KBM-7 (cell line): ENCODE data around the gene FIZ1.
A peak's percentile ranks its signal among the peaks of the same experiment; 100 is the strongest.
"Not testable (repeated sequence)": the region's sequence is repeated elsewhere in the genome, so short reads cannot be mapped to it uniquely, and the experiment has no call there.

ENCODE experiments used
- DNase-seq: peaks from one replicate; pipeline ENCODE4 v3.0.0-alpha.2; 2015
- in situ Hi-C: fragments of 300-500 bp; cut with MboI; formaldehyde crosslinking; loops from 2 replicates; pipeline ENCODE4 v1.14.3; 2020; ENCODE audit warnings: low sequenced_read_pairs, low pct_unique_long_range_greater_than_20kb, mixed read lengths

Gene FIZ1

GRCh38 chr19:55599842-55600661 is 735 bp upstream of the FIZ1 start, which contains the start of gene ZNF524:
Gene ZNF524, plus strand, starts transcription at chr19:55600288. Its CDS starts 1,825 bp downstream, at chr19:55602113.
- peak; percentile 61 for DNase-seq
- in situ Hi-C loops = no loop called here

DNA sequence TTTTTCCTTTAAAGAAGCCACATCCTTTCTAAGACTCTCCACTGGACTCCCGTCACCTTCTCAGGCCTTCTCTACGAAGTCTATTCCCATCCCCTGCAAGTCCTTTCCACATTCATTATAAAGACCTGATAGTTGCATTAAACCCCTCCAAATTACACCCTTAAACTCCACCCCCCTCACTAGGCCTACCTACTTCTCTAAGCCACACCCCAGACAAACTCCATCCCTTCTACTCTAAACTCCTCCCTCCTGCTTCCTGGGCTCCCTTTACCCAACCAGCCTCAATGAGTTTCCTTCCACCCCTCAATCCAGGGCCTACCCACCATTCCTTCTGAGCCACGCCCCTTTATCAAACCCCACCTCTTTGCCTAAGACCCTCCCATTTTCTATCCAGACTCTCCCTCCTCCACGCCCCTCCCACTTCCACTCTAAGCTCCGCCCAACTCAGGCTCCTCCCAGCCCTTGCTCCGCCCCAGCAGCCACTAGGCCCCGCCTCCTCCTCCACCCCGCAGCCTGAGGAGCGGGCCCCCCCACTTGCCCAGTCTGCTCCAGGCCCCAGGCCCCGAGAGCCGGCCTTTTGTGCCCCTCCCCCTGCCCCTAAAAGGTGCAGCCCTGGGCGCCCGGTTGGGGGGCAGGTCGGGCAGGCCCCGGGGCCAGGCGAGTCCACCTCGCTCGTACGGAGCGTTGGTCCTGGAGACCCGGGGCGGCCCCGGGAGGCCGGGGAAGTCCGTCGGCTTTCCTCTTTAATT is 424 bp downstream of the FIZ1 start:
- in situ Hi-C loops = no loop called here
- peak; percentile 96 for DNase-seq

DNA sequence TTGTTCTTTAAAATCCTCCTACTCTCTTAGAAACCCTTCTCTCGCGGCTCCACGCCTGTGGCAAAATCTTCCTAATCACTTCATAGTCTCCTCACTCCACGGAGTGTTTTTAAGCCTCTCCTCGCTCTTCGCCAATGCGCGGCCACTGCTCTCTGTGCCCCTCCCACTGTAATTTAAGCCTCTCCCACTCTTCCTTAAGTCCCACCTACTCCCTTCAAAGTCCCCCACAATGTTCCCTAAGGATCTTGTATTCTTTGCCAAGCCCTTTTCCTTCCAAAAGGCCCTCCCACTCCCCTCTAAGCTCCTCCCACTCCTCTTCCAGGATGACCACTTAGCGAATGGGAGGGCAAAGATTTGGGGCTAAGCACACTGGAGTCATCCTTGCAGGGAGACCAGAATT is 1.3 kb downstream of the FIZ1 start:
- in situ Hi-C loops = no loop called here
- DNase-seq = no peak

- in situ Hi-C loops = no loop called here
- no peak for DNase-seq
Measured at GRCh38 chr19:55597501-55597921, 1.8 kb downstream of the FIZ1 start.

- in situ Hi-C loops = no loop called here
- DNase-seq = no peak
Measured at GRCh38 chr19:55596304-55596703, 3.0 kb downstream of the FIZ1 start.

GRCh38 chr19:55594996-55595545 is 4.2 kb downstream of the FIZ1 start:
- in situ Hi-C loops = no loop called here
- DNase-seq = no peak

- no peak for DNase-seq
- in situ Hi-C loops = no loop called here
Measured at GRCh38 chr19:55593096-55593772, 6.1 kb downstream of the FIZ1 start.

GRCh38 chr19:55592391-55593090 is 6.8 kb downstream of the FIZ1 start:
- DNase-seq = no peak

GRCh38 chr19:55591555-55591954 is 7.8 kb downstream of the FIZ1 start:
- no peak for DNase-seq
- in situ Hi-C loops = no loop called here

More at GRCh38 chr19:55592391-55593090, 6.8 kb downstream of the FIZ1 start:
- in situ Hi-C loops = no loop called here

DNA sequence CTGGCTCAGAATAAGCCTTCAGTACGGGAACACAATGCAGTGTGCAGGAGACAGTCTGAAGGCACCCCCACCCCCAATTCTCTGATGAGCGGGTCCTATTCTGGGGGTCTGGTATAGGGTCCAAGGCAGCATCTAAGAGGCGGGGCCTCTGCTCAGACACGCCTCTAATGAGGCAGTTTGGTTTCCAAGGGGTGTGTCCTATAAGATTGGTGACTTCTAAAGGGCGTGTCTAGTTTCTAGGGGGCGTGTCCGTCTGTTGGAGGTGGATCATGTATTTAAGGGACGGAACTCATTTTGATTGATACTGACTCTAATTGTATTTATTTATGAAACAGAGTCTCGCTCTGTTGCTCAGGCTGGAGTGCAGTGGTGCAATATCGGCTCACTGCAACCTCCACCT is 8.7 kb downstream of the FIZ1 start:
- DNase-seq = no peak
- in situ Hi-C loops = no loop called here

- in situ Hi-C loops = no loop called here
- no peak for DNase-seq
Measured at GRCh38 chr19:55590109-55590508, 9.2 kb downstream of the FIZ1 start.

DNA sequence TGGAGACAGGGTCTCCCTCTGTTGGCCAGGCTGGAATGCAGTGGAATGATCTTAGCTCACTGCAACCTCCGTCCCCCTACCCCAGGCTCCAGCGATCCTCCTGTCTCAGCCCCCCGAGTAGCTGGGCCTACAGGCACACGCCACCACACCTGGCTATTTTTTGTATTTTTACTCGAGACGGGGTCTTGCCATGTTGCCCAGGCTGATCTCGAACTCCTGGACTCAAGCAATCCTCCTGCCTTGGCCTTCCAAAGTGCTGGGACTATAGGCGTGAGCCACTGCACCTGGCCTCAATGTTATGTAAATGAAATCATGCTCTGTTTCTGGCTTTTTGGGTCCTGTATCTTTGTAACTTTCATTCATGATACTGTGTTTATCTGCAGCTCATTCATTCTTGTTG is 10.6 kb downstream of the FIZ1 start:
- no peak for DNase-seq
- in situ Hi-C loops = no loop called here

GRCh38 chr19:55586976-55587668 is 12.2 kb downstream of the FIZ1 start:
- in situ Hi-C loops = no loop called here
- DNase-seq = peak; percentile 93

- no peak for DNase-seq
Measured at GRCh38 chr19:55585658-55586339, 13.5 kb downstream of the FIZ1 start.

DNA sequence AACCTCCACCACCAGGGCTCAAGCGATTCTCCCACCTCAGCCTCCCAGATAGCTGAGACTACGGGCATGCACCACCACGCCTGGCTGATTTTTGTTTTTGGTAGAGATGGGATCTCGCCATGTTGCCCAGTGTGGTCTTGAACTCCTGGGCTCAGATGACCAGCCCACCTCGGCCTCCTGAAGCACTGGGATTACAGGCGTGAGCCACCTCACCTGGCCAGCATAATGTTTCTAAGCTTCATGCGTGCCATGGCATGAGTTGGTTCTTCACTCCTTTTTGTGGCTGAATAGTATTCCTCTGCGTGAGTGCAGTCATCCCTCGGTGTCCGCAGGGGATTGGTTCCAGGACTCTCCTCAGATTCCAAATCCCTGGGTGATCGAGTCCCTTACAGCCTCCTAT is 14.4 kb downstream of the FIZ1 start:
- no peak for DNase-seq
- in situ Hi-C loops = no loop called here

More at GRCh38 chr19:55585658-55586339, 13.5 kb downstream of the FIZ1 start:
- in situ Hi-C loops = no loop called here

GRCh38 chr19:55583897-55584296 is 15.4 kb downstream of the FIZ1 start:
- in situ Hi-C loops, DNase-seq: not testable (repeated sequence)

- DNase-seq, in situ Hi-C loops: not testable (repeated sequence)
Measured at GRCh38 chr19:55582284-55582683, 17.0 kb downstream of the FIZ1 start.

- in situ Hi-C loops = no loop called here
- DNase-seq = no peak
Measured at GRCh38 chr19:55581823-55582223, 17.5 kb downstream of the FIZ1 start.
